A549 (cell line): ENCODE results near the gene KLHL3.

Source experiments
- ELK1 ChIP-seq: fragments of 150-350 bp; IDR thresholded peaks from 2 replicates; pipeline ENCODE4 v1.6.1; 2014; ENCODE audit warnings: low read depth, mild to moderate bottlenecking, low read length
- MYC ChIP-seq: IDR thresholded peaks from 2 replicates; pipeline ENCODE4 v1.6.1; 2012; ENCODE audit warnings: mild to moderate bottlenecking, inconsistent platforms, low read length, improper control_type of control experiment, borderline replicate concordance
- RAD21 ChIP-seq, 2 experiments: fragments of >200 bp in 1 of 2; sonication (Bioruptor Twin) in 1 of 2; formaldehyde crosslinking in 1 of 2; IDR thresholded peaks in 1 of 2; conservative IDR thresholded peaks in 1 of 2; 2 replicates in 1 of 2; 3 replicates in 1 of 2; pipeline ENCODE4 v1.6.1; 2012 to 2018; ENCODE audit warnings: inconsistent platforms in 1 of 2
- REST ChIP-seq: fragments of 200-600 bp; sonication (generic); IDR thresholded peaks from 2 replicates; pipeline ENCODE4 v1.6.1; 2016; ENCODE audit warnings: antibody characterized with exemption, mild to moderate bottlenecking, moderate library complexity
- SMC3 ChIP-seq: fragments of >200 bp; sonication (Bioruptor Twin); formaldehyde crosslinking; IDR thresholded peaks from 3 replicates; pipeline ENCODE4 v1.6.1; 2018; ENCODE audit warnings: inconsistent platforms
- USF2 ChIP-seq: fragments of 450-650 bp; IDR thresholded peaks from 2 replicates; pipeline ENCODE4 v1.6.1; 2014; ENCODE audit warnings: antibody characterized with exemption
- TF ChIP-seq, protein P1 (sequence below): fragments of >200 bp; sonication (Bioruptor Twin); formaldehyde crosslinking; IDR thresholded peaks from 3 replicates; pipeline ENCODE4 v1.5.1; 2016
- TF ChIP-seq, protein P2 (sequence below): IDR thresholded peaks from 2 replicates; pipeline ENCODE4 v1.6.1; 2012

GRCh38 chr5:137741718-137742117 is 5.8 kb upstream of the KLHL3 start:
- TF ChIP-seq, protein P1, sequence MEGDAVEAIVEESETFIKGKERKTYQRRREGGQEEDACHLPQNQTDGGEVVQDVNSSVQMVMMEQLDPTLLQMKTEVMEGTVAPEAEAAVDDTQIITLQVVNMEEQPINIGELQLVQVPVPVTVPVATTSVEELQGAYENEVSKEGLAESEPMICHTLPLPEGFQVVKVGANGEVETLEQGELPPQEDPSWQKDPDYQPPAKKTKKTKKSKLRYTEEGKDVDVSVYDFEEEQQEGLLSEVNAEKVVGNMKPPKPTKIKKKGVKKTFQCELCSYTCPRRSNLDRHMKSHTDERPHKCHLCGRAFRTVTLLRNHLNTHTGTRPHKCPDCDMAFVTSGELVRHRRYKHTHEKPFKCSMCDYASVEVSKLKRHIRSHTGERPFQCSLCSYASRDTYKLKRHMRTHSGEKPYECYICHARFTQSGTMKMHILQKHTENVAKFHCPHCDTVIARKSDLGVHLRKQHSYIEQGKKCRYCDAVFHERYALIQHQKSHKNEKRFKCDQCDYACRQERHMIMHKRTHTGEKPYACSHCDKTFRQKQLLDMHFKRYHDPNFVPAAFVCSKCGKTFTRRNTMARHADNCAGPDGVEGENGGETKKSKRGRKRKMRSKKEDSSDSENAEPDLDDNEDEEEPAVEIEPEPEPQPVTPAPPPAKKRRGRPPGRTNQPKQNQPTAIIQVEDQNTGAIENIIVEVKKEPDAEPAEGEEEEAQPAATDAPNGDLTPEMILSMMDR: no peak
- no peak for TF ChIP-seq SMC3
- TF ChIP-seq RAD21 (conservative IDR thresholded peaks at IDR 0.05 in 1 of 2, IDR thresholded peaks at IDR 0.05 in 1 of 2): no peak
- TF ChIP-seq REST: no peak
- TF ChIP-seq, protein P2, sequence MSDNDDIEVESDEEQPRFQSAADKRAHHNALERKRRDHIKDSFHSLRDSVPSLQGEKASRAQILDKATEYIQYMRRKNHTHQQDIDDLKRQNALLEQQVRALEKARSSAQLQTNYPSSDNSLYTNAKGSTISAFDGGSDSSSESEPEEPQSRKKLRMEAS: no peak
- no peak for TF ChIP-seq USF2
- no peak for TF ChIP-seq MYC
- TF ChIP-seq ELK1: no peak
